OCI-LY1 (cell line): Measurements from ENCODE around the gene RAB14.

Experiments
- H2AFZ ChIP-seq: fragments of 200-600 bp; sonication (generic), shearing (Covaris generic); 2 replicates; pipeline ENCODE4 v1.6.0; 2014; ENCODE audit warnings: antibody characterized with exemption, mild to moderate bottlenecking, low read length
- H3F3A ChIP-seq: fragments of 200-600 bp; sonication (generic), shearing (Covaris generic); 2 replicates; pipeline ENCODE4 v1.6.0; 2014; ENCODE audit warnings: mild to moderate bottlenecking, antibody characterized with exemption, low read length, moderate library complexity; ENCODE audit not compliant: insufficient read depth
- H3K27ac ChIP-seq: fragments of 200-600 bp; sonication (generic); 2 replicates; pipeline ENCODE4 v1.5.1; 2014; ENCODE audit warnings: low read length, mixed run types, mild to moderate bottlenecking, low read depth; ENCODE audit not compliant: poor library complexity, severe bottlenecking
- H3K27me3 ChIP-seq: fragments of 200-600 bp; sonication (generic); 2 replicates; pipeline ENCODE4 v1.6.0; 2014; ENCODE audit warnings: antibody characterized with exemption, mild to moderate bottlenecking, low read length, moderate library complexity; ENCODE audit not compliant: insufficient read depth
- H3K36me3 ChIP-seq: fragments of 200-600 bp; sonication (generic); 2 replicates; pipeline ENCODE4 v1.6.1; 2014; ENCODE audit warnings: mild to moderate bottlenecking, antibody characterized with exemption, low read length, moderate library complexity, mixed read lengths; ENCODE audit not compliant: insufficient read depth
- H3K4me1 ChIP-seq: fragments of 200-600 bp; sonication (generic); 2 replicates; pipeline ENCODE4 v1.5.1; 2014; ENCODE audit warnings: mild to moderate bottlenecking, low read length, moderate library complexity; ENCODE audit not compliant: insufficient read depth, severe bottlenecking
- H3K4me2 ChIP-seq: fragments of 200-600 bp; sonication (generic), shearing (Covaris generic); 2 replicates; pipeline ENCODE4 v1.6.1; 2014; ENCODE audit warnings: low read length
- H3K4me3 ChIP-seq: fragments of 200-600 bp; sonication (generic); 2 replicates; pipeline ENCODE4 v1.5.1; 2014; ENCODE audit warnings: low read length, low read depth, mild to moderate bottlenecking, mixed read lengths; ENCODE audit not compliant: poor library complexity, severe bottlenecking
- H3K79me2 ChIP-seq: fragments of 200-600 bp; shearing (Covaris generic); 2 replicates; pipeline ENCODE4 v1.6.1; 2016; ENCODE audit warnings: mixed run types, low read length, mixed read lengths; ENCODE audit not compliant: insufficient read depth
- H3K9ac ChIP-seq: fragments of 200-600 bp; sonication (generic), shearing (Covaris generic); 2 replicates; pipeline ENCODE4 v1.6.1; 2014; ENCODE audit warnings: mild to moderate bottlenecking, low read length, mixed read lengths
- H3K9me2 ChIP-seq: fragments of 200-600 bp; sonication (generic), shearing (Covaris generic); 2 replicates; pipeline ENCODE4 v1.6.1; 2014; ENCODE audit warnings: low read depth, mild to moderate bottlenecking, low read length, mixed read lengths
- H3K9me3 ChIP-seq: fragments of 200-600 bp; shearing (Covaris generic); 2 replicates; pipeline ENCODE4 v1.6.1; 2014; ENCODE audit warnings: low read length, mixed read lengths
- H4K20me1 ChIP-seq: fragments of 200-600 bp; sonication (generic), shearing (Covaris generic); 2 replicates; pipeline ENCODE4 v1.6.0; 2016; ENCODE audit warnings: mild to moderate bottlenecking, low read length; ENCODE audit not compliant: insufficient read depth
- CTCF ChIP-seq: fragments of 200-600 bp; sonication (generic), shearing (Covaris generic); IDR thresholded peaks from 2 replicates; pipeline ENCODE4 v1.5.1; 2017; ENCODE audit warnings: mild to moderate bottlenecking, antibody characterized with exemption, low read length, moderate library complexity, mixed read lengths
- EZH2 ChIP-seq: fragments of 200-600 bp; sonication (generic), shearing (Covaris generic); IDR thresholded peaks from 2 replicates; pipeline ENCODE4 v1.8.0; 2017; ENCODE audit warnings: borderline replicate concordance, mixed run types, mild to moderate bottlenecking, antibody characterized with exemption, low read length, moderate library complexity, mixed read lengths

Gene RAB14

GRCh38 chr9:121204121-121204520 lies 2.5 kb upstream of the RAB14 start:
- TF ChIP-seq CTCF (no peak), EZH2 (no peak)
- Histone ChIP-seq H3K4me3 (no peak overlapping the region), H3K9me3 (no peaks in the 10 kb centered on the region), H3K27ac (no peak overlapping the region), H3K4me2 (no peak overlapping the region), H3K9ac (no peak overlapping the region), H3K27me3 (no peaks in the 10 kb centered on the region), H4K20me1 (peaks cover 3% of the 10 kb centered on the region; the same call in 1 of the 2 replicates), H3F3A (0 out of 2 replicates have a peak, but pooled peaks cover 4% of the 10 kb centered on the region), H2AFZ (no peak overlapping the region), H3K4me1 (peaks cover 45% of the 10 kb centered on the region), H3K9me2 (no peaks in the 10 kb centered on the region), H3K36me3 (no peaks in the 10 kb centered on the region), H3K79me2 (peaks cover 20% of the 10 kb centered on the region)

- H3K9ac ChIP-seq, result peak overlapping the region; percentile 97
- H3K4me2 ChIP-seq, result peak overlapping the region; percentile 99
- peak overlapping the region; percentile 98 for H3K4me3 ChIP-seq
- H3K9me3 ChIP-seq, result no peaks in the 10 kb centered on the region
- no peaks in the 10 kb centered on the region for H3F3A ChIP-seq
- H3K27ac ChIP-seq, result peak overlapping the region; percentile 71
- peaks cover 49% of the 10 kb centered on the region for H3K79me2 ChIP-seq
- TF ChIP-seq CTCF, result no peak
- no peak for TF ChIP-seq EZH2
- H3K36me3 ChIP-seq, result no peaks in the 10 kb centered on the region
- peaks cover 3% of the 10 kb centered on the region; the same call in 1 of the 2 replicates for H4K20me1 ChIP-seq
- no peaks in the 10 kb centered on the region for H3K9me2 ChIP-seq
- no peaks in the 10 kb centered on the region for H3K27me3 ChIP-seq
- H3K4me1 ChIP-seq, result peaks cover 57% of the 10 kb centered on the region
- no peak overlapping the region for H2AFZ ChIP-seq
These were observed 478 bp downstream of the RAB14 start for GRCh38 chr9:121201045-121201737.

- H3K27ac ChIP-seq, result peak overlapping the region; percentile 43
- H3F3A ChIP-seq, result no peaks in the 10 kb centered on the region
- peaks cover 63% of the 10 kb centered on the region for H3K4me1 ChIP-seq
- peak overlapping the region; percentile 97 for H3K9ac ChIP-seq
- H3K36me3 ChIP-seq, result no peaks in the 10 kb centered on the region
- no peak overlapping the region for H2AFZ ChIP-seq
- H4K20me1 ChIP-seq, result peaks cover 3% of the 10 kb centered on the region; the same call in 1 of the 2 replicates
- H3K79me2 ChIP-seq, result peaks cover 58% of the 10 kb centered on the region
- H3K4me3 ChIP-seq, result peak overlapping the region; percentile 98
- TF ChIP-seq CTCF, result no peak
- no peaks in the 10 kb centered on the region for H3K9me3 ChIP-seq
- no peaks in the 10 kb centered on the region for H3K27me3 ChIP-seq
- peak overlapping the region; percentile 99 for H3K4me2 ChIP-seq
- H3K9me2 ChIP-seq, result no peaks in the 10 kb centered on the region
These were observed 1.3 kb downstream of the RAB14 start for GRCh38 chr9:121200356-121200755.
